ENCODE results near the gene SERINC4. TPM values are rescaled to one million over a fixed set of nuclear protein-coding genes. Genes with fewer than 3 reads are reported as not detected.

Gene SERINC4
- total and polyA plus RNA-seq, 10 of the 15 experiments (the other 5 are each of a cell fraction or from before 2014, with no cell fraction given): 0.06 to 0.96 (median 0.26) TPM; not detected in 1

DNA sequence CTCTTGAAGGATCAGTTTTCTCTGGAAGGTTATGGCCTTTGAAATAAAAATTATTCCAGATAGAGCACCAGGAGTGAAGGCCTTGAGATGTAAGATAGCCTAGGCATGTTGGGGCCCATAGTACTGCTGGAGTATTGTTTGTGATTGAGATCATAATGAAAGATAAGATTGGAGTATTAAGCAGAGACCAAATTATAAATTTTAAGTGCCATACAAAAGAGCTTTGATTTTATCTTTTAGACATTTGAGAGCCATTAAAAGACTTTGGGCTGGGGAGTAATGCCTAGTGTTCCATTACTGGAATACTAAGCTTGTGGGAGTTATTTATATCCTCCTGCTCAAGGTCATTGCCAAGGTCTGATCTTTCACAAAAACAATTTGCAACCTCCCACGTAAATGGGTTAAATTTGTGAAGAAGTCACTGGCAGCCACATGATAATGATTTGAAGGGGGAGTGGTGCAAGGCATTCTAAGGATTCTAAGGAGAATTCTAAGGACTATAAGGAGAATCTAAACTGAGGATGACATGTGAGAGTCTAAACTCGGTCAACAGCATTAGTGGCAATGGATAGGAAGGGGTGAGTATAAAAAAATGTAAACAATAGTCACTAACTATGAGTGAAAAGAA lies 36.1 kb downstream of the SERINC4 start:
- Histone ChIP-seq H4K20me1 (ENCODE audit: control insufficient read depth, insufficient read depth) (0 out of 2 replicates have a peak, but pooled peaks cover 2% of the 10 kb centered on the region), H3K9ac (ENCODE audit: control insufficient read depth, insufficient read depth, low read length) (no peak overlapping the region), H3K4me2 (ENCODE audit: control insufficient read depth, insufficient read depth) (no peak overlapping the region), H3K27me3 (replicated peaks in 1 of 2; ENCODE audit: control insufficient read depth in 2 of 2, insufficient read depth in 2 of 2, low read length in 1 of 2) (no peaks in the 10 kb centered on the region), H3K36me3 (ENCODE audit: control insufficient read depth in 2 of 2, insufficient read depth in 2 of 2, low read length in 1 of 2) (peaks cover 12 to 48% of the 10 kb centered on the region in 2 experiments), H3K9me3 (replicated peaks; ENCODE audit: control insufficient read depth, insufficient read depth, low read length) (no peaks in the 10 kb centered on the region), H2AFZ (ENCODE audit: control insufficient read depth, low read depth, low read length) (no peak overlapping the region), H3K4me3 (no peak overlapping the region), H3K79me2 (ENCODE audit: control insufficient read depth, insufficient read depth, low read length) (peaks cover 1% of the 10 kb centered on the region; the same call in 1 of the 2 replicates), H3K27ac (ENCODE audit: control insufficient read depth, insufficient read depth) (no peak overlapping the region), H3K4me1 (ENCODE audit: control insufficient read depth, insufficient read depth, low read length) (no peaks in the 10 kb centered on the region)
- ChIA-PET SMC1A (ENCODE audit: uncharacterized antibody, unreplicated experiment) (interaction anchor here (1.7 kb wide), 1 partner anchor 13 kb away, joined by 5 read pairs; the partner anchor contains the start of gene ELL3), RAD21 (ENCODE audit: unreplicated experiment) (no interaction called here), POLR2A (no interaction called here), CTCF (no interaction called here)
- no peak for DNase-seq (ENCODE audit: low read depth, low spot score)
- no peak for FAIRE-seq
- TF ChIP-seq IKZF1 (conservative IDR thresholded peaks at IDR 0.05) (no peak), ASH2L (IDR thresholded peaks at IDR 0.05; ENCODE audit: borderline replicate concordance, low read depth) (no peak), BHLHE40 (IDR thresholded peaks at IDR 0.05; ENCODE audit: borderline replicate concordance in 1 of 2, low read depth in 2 of 2, low read length in 1 of 2) (no peak), NFYA (IDR thresholded peaks at IDR 0.05; ENCODE audit: borderline replicate concordance, low read depth, low read length) (no peak), GABPA (IDR thresholded peaks at IDR 0.05; ENCODE audit: low read depth) (no peak), NRF1 (conservative IDR thresholded peaks at IDR 0.05; ENCODE audit: low read depth, low read length) (no peak), SUPT20H (IDR thresholded peaks at IDR 0.05; ENCODE audit: borderline replicate concordance, control insufficient read depth, low read depth, low read length) (no peak), NFIC (IDR thresholded peaks at IDR 0.05; ENCODE audit: low read depth, low read length) (no peak), RUNX3 (IDR thresholded peaks at IDR 0.05; ENCODE audit: low read length) (no peak), KDM1A (IDR thresholded peaks at IDR 0.05; ENCODE audit: borderline replicate concordance) (no peak), CEBPB (IDR thresholded peaks at IDR 0.05; ENCODE audit: borderline replicate concordance in 1 of 2, low read depth in 2 of 2, low read length in 2 of 2) (no peak), STAT1 (conservative IDR thresholded peaks at IDR 0.05) (no peak)
- TF ChIP-seq, protein P1, sequence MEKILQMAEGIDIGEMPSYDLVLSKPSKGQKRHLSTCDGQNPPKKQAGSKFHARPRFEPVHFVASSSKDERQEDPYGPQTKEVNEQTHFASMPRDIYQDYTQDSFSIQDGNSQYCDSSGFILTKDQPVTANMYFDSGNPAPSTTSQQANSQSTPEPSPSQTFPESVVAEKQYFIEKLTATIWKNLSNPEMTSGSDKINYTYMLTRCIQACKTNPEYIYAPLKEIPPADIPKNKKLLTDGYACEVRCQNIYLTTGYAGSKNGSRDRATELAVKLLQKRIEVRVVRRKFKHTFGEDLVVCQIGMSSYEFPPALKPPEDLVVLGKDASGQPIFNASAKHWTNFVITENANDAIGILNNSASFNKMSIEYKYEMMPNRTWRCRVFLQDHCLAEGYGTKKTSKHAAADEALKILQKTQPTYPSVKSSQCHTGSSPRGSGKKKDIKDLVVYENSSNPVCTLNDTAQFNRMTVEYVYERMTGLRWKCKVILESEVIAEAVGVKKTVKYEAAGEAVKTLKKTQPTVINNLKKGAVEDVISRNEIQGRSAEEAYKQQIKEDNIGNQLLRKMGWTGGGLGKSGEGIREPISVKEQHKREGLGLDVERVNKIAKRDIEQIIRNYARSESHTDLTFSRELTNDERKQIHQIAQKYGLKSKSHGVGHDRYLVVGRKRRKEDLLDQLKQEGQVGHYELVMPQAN (conservative IDR thresholded peaks at IDR 0.05): no peak
- TSS peak; percentile 18 for BruUV-seq (replicated peaks)
- no peak for ATAC-seq
- in situ Hi-C loops (cut with MboI): no loop called here
- intact Hi-C loops (cut with micrococcal nuclease; ENCODE audit: unreplicated experiment): no loop called here
- 71% methylated on average over 2 of the region's 2 CpGs for WGBS (ENCODE audit: insufficient coverage, insufficient replicate concordance, low lambda C conversion rate, missing lambda C conversion rate)
